KOPT-K1 (cell line): Measurements from ENCODE around the gene EML5.

Source experiments
- H3K27ac ChIP-seq: fragments of 200-600 bp; sonication (generic); 2 replicates; pipeline ENCODE4 v1.5.1; 2016; ENCODE audit warnings: antibody characterized with exemption, mild to moderate bottlenecking, low read depth, low read length; ENCODE audit not compliant: poor library complexity, severe bottlenecking
- H3K36me3 ChIP-seq: fragments of 200-600 bp; sonication (generic); 2 replicates; pipeline ENCODE4 v1.5.1; 2017; ENCODE audit warnings: antibody characterized with exemption, mild to moderate bottlenecking, low read length, moderate library complexity; ENCODE audit not compliant: insufficient read depth
- H3K9me3 ChIP-seq: fragments of 200-600 bp; sonication (generic); 2 replicates; pipeline ENCODE4 v1.5.1; 2017; ENCODE audit warnings: antibody characterized with exemption, low read length, mild to moderate bottlenecking; ENCODE audit not compliant: insufficient read depth, poor library complexity, severe bottlenecking

Gene EML5

GRCh38 chr14:88628462-88628861 is 164.3 kb downstream of the EML5 start:
- no peaks in the 10 kb centered on the region for H3K9me3 ChIP-seq
- no peak overlapping the region for H3K27ac ChIP-seq

GRCh38 chr14:88628033-88628432 is 164.7 kb downstream of the EML5 start:
- Histone ChIP-seq H3K36me3 (peaks cover 6% of the 10 kb centered on the region; the same call in 1 of the 2 replicates), H3K27ac (no peak overlapping the region), H3K9me3 (no peaks in the 10 kb centered on the region)

More at GRCh38 chr14:88628462-88628861, 164.3 kb downstream of the EML5 start:
- peaks cover 6% of the 10 kb centered on the region; the same call in 1 of the 2 replicates for H3K36me3 ChIP-seq

DNA sequence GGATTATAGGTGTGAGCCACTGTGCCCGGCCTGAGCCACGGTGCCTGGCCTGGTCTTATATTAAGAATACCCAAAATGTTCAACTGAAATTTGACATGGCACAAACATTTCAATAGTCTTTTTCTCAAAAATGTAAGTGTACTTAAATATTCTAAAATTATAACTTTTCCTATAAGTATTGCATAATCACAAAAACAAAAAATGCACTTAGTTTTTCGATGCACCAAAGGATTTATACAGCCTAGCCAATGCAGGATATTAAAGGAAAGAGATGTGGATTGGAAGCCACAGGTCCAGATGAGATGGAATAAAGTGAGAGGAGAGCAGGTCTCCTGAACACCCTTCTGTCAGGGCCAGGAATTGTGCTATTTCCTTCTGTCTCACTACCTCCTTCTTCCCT is 167.1 kb downstream of the EML5 start:
- Histone ChIP-seq H3K36me3 (peaks cover 13% of the 10 kb centered on the region), H3K9me3 (no peaks in the 10 kb centered on the region), H3K27ac (no peak overlapping the region)

DNA sequence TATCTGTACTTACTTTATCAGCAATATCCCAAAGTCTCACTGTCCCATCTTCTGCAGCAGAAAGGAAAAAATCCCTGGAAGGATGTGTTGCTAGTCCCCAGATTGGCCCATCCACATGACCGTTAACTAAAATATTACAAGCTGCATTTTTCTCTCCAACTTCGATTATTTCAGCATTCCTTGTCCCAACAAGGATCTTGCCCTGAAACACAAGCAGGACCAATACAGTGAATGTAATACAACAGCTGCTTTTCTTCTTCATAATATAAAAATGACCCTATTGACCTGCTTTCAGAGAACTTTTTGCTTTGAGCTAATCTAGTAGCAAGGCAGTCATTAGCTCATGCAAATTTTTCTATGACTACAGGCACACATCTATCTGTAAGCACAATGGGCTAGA is 171.7 kb downstream of the EML5 start:
- H3K36me3 ChIP-seq = peaks cover 36% of the 10 kb centered on the region
- H3K9me3 ChIP-seq = no peaks in the 10 kb centered on the region
- H3K27ac ChIP-seq = no peak overlapping the region

GRCh38 chr14:88618476-88618875 is 174.3 kb downstream of the EML5 start:
- Histone ChIP-seq H3K9me3 (no peaks in the 10 kb centered on the region), H3K27ac (no peak overlapping the region), H3K36me3 (peaks cover 56% of the 10 kb centered on the region)

GRCh38 chr14:88617479-88617878 is 175.3 kb downstream of the EML5 start:
- peaks cover 66% of the 10 kb centered on the region for H3K36me3 ChIP-seq
- H3K9me3 ChIP-seq = no peaks in the 10 kb centered on the region
- H3K27ac ChIP-seq = no peak overlapping the region

DNA sequence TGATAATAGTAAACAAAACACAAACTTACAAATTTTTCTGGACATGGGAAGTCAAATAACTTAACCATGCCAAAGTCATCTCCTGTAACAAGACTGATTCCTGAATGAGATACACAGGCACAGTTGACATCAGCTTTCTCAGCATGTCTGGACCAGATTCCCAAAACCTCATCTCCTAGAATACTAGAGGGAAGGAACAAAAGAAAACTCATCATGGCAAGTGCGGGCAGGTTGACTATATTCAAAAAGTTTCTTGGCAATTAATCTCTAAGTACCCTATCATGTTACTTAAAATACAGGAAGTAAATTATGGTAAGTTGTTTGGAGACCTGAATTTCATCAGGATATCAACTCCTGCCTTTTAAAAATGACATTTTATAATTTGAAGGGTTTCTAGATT is 176.1 kb downstream of the EML5 start:
- peaks cover 66% of the 10 kb centered on the region for H3K36me3 ChIP-seq
- no peaks in the 10 kb centered on the region for H3K9me3 ChIP-seq
- no peak overlapping the region for H3K27ac ChIP-seq

- Histone ChIP-seq H3K27ac (no peak overlapping the region), H3K9me3 (no peaks in the 10 kb centered on the region), H3K36me3 (peaks cover 84% of the 10 kb centered on the region)
These were observed 178.4 kb downstream of the EML5 start for GRCh38 chr14:88614218-88614907.

- no peak overlapping the region for H3K27ac ChIP-seq
- H3K9me3 ChIP-seq = no peaks in the 10 kb centered on the region
- peaks cover 92% of the 10 kb centered on the region for H3K36me3 ChIP-seq
These were observed 179.2 kb downstream of the EML5 start for GRCh38 chr14:88613552-88614010.

DNA sequence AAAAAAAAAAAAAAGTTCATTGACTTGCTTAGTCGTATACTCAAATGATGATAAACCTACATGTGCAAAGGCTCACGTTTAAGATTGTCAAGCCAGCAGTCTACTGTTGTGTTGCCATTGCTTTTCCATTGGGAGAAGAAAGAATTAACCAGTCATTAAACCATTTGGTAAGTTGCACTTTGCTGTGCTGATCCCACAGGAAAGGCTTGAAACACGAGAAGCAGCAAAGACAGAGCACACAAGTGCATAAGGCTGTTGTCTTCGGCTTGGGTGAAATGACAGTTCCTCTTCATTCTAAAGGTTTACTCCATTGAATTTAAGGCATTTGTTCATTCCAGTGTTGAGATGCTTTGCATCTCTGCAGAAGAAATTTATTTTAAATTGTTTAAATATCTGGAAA is 179.8 kb downstream of the EML5 start:
- Histone ChIP-seq H3K36me3 (peaks cover 95% of the 10 kb centered on the region), H3K9me3 (no peaks in the 10 kb centered on the region), H3K27ac (no peak overlapping the region)

- Histone ChIP-seq H3K27ac (no peak overlapping the region), H3K9me3 (no peaks in the 10 kb centered on the region), H3K36me3 (peaks cover 98% of the 10 kb centered on the region)
These were observed 180.9 kb downstream of the EML5 start for GRCh38 chr14:88611878-88612277.

- H3K9me3 ChIP-seq = no peaks in the 10 kb centered on the region
- H3K27ac ChIP-seq = no peak overlapping the region
- H3K36me3 ChIP-seq = peaks cover 99% of the 10 kb centered on the region
These were observed 184.9 kb downstream of the EML5 start for GRCh38 chr14:88607829-88608228.

DNA sequence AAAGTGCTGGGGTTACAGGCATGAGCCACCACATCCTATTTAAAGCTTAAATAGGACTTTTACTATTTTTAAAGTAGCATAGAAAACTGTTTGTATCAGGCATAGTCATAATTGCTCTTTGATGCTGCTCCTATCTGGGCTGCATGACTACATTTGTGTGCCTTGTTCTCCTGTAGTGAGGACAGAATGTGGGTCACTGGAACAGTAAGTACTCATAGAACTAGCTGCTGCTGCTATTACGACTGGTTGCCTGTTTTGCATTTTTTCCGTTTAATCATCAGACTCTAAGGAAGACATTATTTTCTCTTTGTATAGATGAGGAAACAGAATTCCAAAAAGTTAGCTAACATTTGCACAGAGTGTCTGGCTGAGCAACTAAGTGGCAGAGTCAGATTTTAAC is 187.2 kb downstream of the EML5 start:
- Histone ChIP-seq H3K36me3 (peaks cover 100% of the 10 kb centered on the region), H3K9me3 (no peaks in the 10 kb centered on the region), H3K27ac (no peak overlapping the region)

DNA sequence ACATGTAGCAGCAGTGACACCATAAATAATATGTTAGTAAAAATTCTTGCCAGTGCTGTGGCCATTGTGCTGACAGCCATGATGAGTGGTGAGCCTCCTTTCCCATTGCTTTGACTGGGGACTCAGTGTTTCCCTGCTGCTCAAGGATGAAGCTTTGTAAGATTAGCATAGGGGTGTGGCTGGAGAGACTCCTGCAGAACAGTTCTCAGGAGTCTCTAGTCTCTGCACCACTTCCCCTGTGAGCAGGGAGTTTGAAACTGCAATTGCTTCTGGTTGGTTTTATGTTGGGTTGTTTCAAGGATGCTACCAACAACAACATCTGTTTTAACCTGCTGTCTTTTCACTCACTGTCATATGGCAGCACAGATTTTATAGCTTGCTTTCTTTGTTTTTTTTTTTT is 188.5 kb downstream of the EML5 start:
- Histone ChIP-seq H3K9me3 (no peaks in the 10 kb centered on the region), H3K27ac (no peak overlapping the region), H3K36me3 (peaks cover 100% of the 10 kb centered on the region)

- peaks cover 100% of the 10 kb centered on the region for H3K36me3 ChIP-seq
- H3K9me3 ChIP-seq = no peaks in the 10 kb centered on the region
- no peak overlapping the region for H3K27ac ChIP-seq
These were observed 192.9 kb downstream of the EML5 start for GRCh38 chr14:88599761-88600439.

- no peaks in the 10 kb centered on the region for H3K9me3 ChIP-seq
- peaks cover 100% of the 10 kb centered on the region for H3K36me3 ChIP-seq
- H3K27ac ChIP-seq = no peak overlapping the region
These were observed 193.4 kb downstream of the EML5 start for GRCh38 chr14:88599326-88599725.
